HS-5 (cell line): ENCODE results near the gene CD101.
A peak's percentile ranks its signal among the peaks of the same experiment; 100 is the strongest.

ENCODE experiments used
- DNase-seq: peaks from one replicate; pipeline ENCODE4 v3.0.0-alpha.2; 2012; ENCODE audit warnings: low read depth

Gene CD101

GRCh38 chr1:117051224-117052064, 49.9 kb downstream of the CD101 start:
- no peak for DNase-seq

- DNase-seq = no peak
Observed at GRCh38 chr1:117054068-117054467, 52.5 kb downstream of the CD101 start.

GRCh38 chr1:117058810-117059209, 57.2 kb downstream of the CD101 start:
- DNase-seq = no peak

- DNase-seq = no peak
Observed at GRCh38 chr1:117059334-117059677, 57.7 kb downstream of the CD101 start.

- DNase-seq = peak; percentile 96
Observed at GRCh38 chr1:117059678-117060440, 58.3 kb downstream of the CD101 start, which contains the start of gene TTF2. TTF2 (plus strand) TSS chr1:117060326; CDS start chr1:117060347, 21 bp downstream.

- no peak for DNase-seq
Observed at GRCh38 chr1:117060441-117061317, 59.1 kb downstream of the CD101 start.

- DNase-seq = no peak
Observed at GRCh38 chr1:117061986-117062415, 60.4 kb downstream of the CD101 start.

- DNase-seq = no peak
Observed at GRCh38 chr1:117066367-117066766, 64.8 kb downstream of the CD101 start.

- DNase-seq = no peak
Observed at GRCh38 chr1:117067533-117068370, 66.2 kb downstream of the CD101 start.

GRCh38 chr1:117068580-117068979, 67.0 kb downstream of the CD101 start:
- no peak for DNase-seq

- DNase-seq = no peak
Observed at GRCh38 chr1:117069220-117069844, 67.8 kb downstream of the CD101 start.

- no peak for DNase-seq
Observed at GRCh38 chr1:117070124-117070523, 68.6 kb downstream of the CD101 start.

- no peak for DNase-seq
Observed at GRCh38 chr1:117076648-117077047, 75.1 kb downstream of the CD101 start.

GRCh38 chr1:117077267-117077666, 75.7 kb downstream of the CD101 start:
- DNase-seq = peak; percentile 77

GRCh38 chr1:117079737-117080136, 78.2 kb downstream of the CD101 start:
- no peak for DNase-seq

GRCh38 chr1:117084231-117084630, 82.7 kb downstream of the CD101 start:
- no peak for DNase-seq
